Sciatic nerve (tissue), 2 donors: ENCODE data around the gene PKNOX2. TPM values are rescaled to one million over a fixed set of nuclear protein-coding genes. Genes with fewer than 3 reads are reported as not detected.

Experiments
- ATAC-seq: fragments of 200-7000 bp; cut with Tn5 transposase; one replicate; pipeline ENCODE4 v1.9.1; 2020; ENCODE audit warnings: mild to moderate bottlenecking, moderate library complexity
- DNase-seq: peaks from one replicate; pipeline ENCODE4 v3.0.0-alpha.2; 2020; ENCODE audit warnings: low spot score
- intact Hi-C: fragments of 100-400 bp; cut with DNase I; formaldehyde crosslinking; loops from one replicate; pipeline ENCODE4 v1.14.2; 2022
- total RNA-seq: library from RNA; stranded (reverse); fragmentation: NEBNext Ultra II Directional; extraction: Animal tissue kit (Norgen Biotek cat#: 25700); gene quantifications from one replicate; pipeline ENCODE4 v1.2.1, GENCODE V29; 2021
- donor health status: DM: no; HTN: no; CAD: no.
- donor health status: DM: no; HTN: no; CAD: no.

The PKNOX2 gene
- total RNA-seq, 1 donor from 2014 or later: 17.3 TPM

DNA sequence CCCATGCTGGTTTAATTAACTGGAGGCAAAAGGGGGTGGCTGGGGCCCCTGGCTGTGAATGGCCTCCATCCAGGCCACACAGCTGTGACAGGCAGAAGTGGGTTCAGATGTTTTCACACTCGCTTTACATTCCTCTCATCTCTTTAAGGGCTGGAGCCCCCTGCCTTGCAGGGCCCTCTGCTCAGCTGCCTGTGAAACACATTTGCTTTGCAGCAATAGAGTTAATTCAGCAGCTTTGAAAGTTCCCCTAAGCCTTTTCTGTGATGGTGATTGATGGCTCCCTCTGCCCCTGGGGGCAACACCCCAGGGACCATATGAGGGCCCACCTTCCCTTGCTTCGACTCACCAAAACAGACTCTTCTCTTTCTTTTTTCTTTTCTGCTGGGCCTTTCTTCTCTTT, 192.2 kb downstream of the PKNOX2 start:
- ATAC-seq (no peak), DNase-seq (no peak)
- intact Hi-C loops: no loop called here

- ATAC-seq (no peak), DNase-seq (no peak)
- intact Hi-C loops: no loop called here
Observed at GRCh38 chr11:125357551-125357950, 193.0 kb downstream of the PKNOX2 start.

- DNase-seq (no peak), ATAC-seq (no peak)
- intact Hi-C loops: no loop called here
Observed at GRCh38 chr11:125358254-125358840, 193.8 kb downstream of the PKNOX2 start.

DNA sequence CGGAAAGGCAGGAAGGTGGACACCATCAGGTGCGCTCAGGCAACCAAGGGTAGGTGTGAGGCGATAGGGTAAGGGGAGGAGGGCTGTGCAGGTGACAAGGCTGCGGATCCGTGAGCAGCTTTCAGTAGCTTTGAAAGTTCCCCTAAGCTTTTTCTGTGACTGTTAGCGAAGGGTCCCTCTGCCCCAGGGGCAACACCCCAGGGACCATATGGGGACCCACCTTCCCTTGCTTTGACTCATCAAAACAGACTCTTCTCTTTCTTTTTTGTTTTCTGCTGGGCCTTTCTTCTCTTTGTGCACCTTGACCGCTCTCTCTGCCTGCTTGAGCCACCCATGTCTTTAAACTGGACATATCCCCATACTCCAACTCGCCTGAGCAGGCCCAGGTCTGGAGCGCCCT, 194.6 kb downstream of the PKNOX2 start:
- no peak for DNase-seq
- intact Hi-C loops: no loop called here
- ATAC-seq: no peak

GRCh38 chr11:125360066-125360465, 195.5 kb downstream of the PKNOX2 start:
- ATAC-seq: no peak
- intact Hi-C loops: no loop called here
- no peak for DNase-seq

DNA sequence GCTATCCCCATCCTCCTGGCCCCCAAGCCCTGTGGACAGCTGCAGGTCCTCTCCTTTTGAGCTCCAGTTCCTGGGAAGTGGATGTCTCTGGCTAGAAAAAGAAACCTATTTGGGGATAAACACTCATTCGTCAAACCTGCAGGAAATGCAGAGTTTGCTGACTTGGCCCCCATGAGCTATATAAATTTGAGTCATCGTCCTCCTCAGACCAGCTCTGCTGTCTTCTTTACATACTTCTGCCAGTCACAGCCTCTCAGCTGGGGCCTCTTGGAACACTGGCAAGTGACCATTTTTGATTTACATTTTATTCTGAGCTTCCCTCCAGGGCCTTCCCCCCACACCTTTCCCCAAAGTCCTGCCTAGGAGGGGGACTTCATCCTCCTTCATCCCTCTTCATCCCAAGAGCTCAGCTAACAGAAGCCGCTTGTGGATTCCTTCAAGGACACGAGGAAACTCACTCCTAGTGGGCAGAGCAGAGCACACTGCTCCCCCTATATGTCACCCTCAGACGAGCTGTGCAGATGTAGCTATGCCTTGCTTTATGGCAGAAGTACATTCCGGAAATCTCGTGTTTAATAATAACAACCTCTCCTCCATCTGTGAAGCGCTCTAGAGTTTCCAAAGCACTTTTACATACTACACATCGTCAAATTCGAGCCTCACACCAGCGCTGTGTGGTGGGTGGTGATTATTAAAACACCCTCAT, 199.7 kb downstream of the PKNOX2 start:
- DNase-seq (no peak), ATAC-seq (no peak)
- intact Hi-C loops: loop anchor here (2.0 kb wide), 1 partner anchor 69 kb away; no protein-coding TSS in a partner anchor

DNA sequence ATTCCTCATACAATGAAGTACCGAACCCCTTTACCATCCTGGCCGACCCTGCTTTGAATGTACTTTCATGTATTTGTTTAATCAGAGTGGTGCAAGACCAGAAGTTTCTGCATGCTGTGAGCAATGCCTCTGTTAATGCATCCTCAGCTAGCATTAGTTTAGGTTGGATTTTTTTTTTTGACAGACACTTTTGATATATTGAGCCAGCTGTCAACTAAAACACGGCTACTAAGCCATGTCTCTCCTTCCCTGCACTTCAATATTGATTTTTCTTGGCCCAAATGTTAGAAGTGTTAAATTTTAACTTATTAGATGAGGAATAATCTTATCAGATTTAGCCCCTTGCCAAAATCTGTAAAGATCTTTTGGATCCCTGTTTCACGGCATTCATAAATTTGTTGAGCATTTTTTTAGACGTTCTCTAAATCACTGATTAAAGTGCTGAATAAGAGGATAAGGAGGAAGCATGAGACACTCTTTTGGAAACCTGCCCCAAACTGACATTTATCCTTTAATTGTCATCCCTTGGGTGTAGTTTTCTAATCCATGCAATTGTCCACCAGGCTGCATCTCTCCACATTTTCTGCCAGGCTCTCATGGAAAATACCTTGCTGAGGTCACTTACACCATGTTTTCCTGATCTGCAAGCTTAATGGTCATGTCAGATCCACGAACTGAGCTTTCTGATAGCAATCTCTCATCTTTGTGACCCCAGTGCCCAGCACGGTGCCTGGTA, 200.8 kb downstream of the PKNOX2 start:
- no peak for ATAC-seq
- no peak for DNase-seq
- intact Hi-C loops: loop anchor here (2.0 kb wide), 1 partner anchor 71 kb away; no protein-coding TSS in a partner anchor

- ATAC-seq (no peak), DNase-seq (no peak)
- intact Hi-C loops: no loop called here
Observed at GRCh38 chr11:125367710-125368109, 203.2 kb downstream of the PKNOX2 start.

- intact Hi-C loops: no loop called here
- DNase-seq: no peak
- ATAC-seq: no peak
Observed at GRCh38 chr11:125368757-125369156, 204.2 kb downstream of the PKNOX2 start.

DNA sequence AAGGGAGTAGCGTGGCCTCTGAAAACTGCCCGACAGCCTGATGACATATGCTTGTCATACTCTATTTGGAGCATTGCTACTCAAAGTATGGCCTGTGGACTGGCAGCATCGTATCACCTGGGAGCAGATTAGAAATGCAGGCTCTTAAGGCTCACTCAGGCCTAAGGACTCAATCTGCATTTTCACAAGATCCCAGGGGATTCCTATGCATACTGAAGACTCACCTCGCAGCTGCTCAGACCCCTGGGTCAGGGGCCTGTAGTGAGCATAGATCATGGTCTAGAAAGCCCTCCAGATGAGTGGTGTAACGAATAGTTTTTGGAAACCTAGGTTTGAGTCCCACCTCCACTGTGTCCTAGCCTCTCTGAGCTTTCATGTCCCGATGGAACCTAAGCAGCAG, 205.3 kb downstream of the PKNOX2 start:
- intact Hi-C loops: no loop called here
- DNase-seq (no peak), ATAC-seq (no peak)

DNA sequence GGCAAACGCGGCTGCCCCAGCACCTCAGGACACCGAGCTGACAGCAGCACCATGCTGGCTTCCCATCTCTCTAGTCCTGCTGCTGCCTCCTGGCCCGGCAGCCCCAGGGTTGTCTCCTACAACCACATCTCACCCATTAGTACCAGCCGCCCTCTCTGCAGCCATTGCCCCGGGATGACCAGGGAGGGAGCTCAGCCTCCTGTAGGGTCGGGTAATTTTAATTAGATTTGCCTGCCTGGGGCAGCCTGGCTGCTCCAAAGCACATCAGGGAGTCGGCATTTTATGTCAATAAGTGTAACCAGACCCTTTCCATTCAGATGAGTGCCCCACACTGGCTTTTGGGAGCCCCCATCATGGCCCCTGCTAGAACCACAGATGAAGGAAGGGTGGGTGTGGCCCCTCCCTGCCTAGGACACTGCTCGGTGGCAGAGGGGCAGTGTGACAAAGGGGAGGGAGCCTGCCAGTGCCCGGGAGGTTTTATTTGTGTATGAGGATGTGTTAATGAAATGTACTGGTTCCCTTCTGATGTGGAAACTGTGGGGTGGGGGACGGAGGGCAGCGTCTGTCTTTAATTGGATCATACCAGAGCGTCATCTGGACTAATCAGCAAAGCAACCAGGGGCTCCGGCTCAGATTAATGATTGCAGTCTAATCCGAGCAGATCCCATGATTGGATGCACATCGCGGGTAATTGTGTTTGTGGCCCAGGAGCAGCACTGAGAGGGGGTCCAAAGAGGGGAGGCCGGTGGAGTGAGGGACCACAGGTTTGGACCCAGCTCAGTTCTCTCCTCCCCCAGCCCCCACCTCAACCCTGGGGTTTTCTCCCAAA, 206.2 kb downstream of the PKNOX2 start:
- DNase-seq (no peak), ATAC-seq (no peak)
- intact Hi-C loops: no loop called here

DNA sequence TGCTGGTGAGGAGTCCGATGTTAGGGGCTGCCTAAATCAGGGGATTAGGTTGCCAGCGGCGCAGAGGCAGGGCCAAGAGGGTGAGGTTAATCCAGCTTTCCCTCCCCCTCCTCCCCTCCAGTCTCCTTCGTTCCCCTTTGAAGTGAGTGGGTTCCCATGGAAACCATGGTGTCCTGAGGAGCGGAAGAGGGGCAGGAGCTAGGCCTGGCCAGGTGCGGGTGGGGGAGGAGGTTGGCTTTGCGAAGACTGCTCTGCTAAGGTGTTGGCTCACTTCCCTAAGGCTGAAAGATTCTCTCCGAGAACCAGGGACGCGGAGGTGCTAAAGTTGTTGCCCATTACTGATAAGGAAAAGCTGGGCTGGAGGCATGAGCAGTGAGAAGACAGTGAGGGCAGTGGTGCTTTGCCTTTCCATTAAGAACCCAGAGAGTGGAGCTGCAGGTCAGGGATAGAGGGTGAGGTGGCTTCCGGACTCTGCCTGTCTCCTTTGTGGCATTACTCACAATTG, 206.9 kb downstream of the PKNOX2 start:
- DNase-seq (no peak), ATAC-seq (no peak)
- intact Hi-C loops: no loop called here

GRCh38 chr11:125372088-125372487, 207.5 kb downstream of the PKNOX2 start:
- DNase-seq: no peak
- ATAC-seq: no peak
- intact Hi-C loops: no loop called here

GRCh38 chr11:125372911-125373310, 208.4 kb downstream of the PKNOX2 start:
- ATAC-seq: no peak
- intact Hi-C loops: no loop called here

DNA sequence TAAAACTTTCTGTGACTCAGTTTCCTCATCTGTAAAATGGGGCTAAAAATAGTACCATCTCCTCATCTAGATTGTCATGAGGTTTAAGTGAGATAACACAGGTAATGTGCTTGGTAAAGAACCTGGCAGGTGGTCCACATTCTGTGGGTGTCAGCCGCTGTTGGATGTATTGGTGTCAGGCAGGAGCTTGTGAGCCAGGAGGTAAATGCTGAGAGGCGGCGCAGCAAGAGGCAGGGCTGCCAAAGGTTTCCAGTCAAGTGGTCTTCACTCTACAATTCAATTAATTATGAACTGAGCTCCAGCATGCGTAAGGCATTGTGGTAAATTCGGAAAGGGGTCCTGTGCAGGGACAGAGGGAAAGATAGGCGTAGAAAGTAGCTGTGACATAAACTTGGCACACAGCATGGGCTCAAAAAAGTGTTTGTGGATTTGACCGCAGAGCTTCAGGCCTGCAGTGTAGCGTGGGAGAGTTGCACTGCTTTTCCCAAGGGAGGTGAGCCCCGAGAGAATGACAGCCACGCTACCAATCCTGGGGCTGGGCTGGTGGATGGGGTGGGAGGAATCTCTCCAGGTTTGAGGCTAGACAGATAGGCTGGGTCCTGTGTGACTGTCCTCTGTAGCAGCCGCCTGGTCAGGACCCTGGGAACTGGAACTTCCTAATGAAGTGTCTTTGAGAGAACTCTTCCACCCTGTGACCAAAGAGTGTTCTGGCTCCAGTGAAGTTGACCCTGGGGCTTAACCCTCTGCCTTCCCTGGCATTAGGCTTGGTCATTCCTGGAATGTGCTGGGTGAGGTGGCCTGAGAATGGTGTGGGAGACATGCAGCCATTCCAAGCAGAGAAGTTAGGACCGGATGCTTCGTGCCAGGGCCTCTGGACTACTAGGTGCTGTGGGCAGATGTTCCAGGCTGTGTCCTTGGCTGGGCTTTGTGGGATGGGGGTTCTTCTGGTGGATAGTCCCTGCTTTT, 209.2 kb downstream of the PKNOX2 start:
- DNase-seq (no peak), ATAC-seq (peak; percentile 29)
- intact Hi-C loops: no loop called here

More at GRCh38 chr11:125372911-125373310, 208.4 kb downstream of the PKNOX2 start:
- no peak for DNase-seq

- DNase-seq (no peak), ATAC-seq (no peak)
- intact Hi-C loops: no loop called here
Observed at GRCh38 chr11:125374398-125374797, 209.8 kb downstream of the PKNOX2 start.

DNA sequence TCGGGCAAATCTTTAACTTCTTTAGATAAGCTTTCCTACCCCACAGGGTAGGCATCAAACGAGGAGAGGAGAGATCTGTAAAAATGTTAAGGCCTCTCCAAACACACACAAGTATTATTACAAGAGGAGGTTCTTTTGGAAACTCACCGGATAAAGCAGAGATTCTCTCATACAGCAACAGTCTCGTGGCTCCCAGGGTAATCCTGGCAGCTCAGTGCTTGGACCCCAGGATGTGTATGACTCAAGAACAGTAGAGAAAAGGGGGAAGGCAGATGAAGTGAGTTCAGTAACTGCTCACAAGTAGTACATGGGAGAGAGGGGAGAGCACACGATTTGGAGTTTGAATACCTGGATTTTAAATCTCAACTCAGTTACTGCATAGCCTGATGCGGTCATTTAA, 210.6 kb downstream of the PKNOX2 start:
- no peak for DNase-seq

DNA sequence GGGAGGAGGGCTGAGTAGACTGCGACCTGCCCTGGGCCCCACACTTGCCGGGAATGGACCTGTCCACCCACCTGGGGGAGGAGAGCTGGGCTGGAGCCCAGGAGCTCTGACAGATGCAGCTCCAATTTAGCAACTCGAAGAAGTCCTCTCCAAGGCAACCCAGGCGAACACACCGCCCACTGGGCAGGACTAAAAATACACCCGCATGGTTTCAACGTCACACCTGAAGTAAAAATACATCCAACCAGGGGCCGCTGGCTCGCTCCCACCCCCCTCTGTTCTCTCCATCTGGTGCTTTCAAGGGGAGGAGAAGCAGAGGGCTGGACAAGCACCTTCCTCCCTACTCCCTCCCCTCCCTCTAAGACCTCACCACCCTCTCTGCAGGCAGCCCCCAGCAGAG, 211.6 kb downstream of the PKNOX2 start:
- no peak for DNase-seq
- peak; percentile 57 for ATAC-seq
- intact Hi-C loops: no loop called here

More for the DNA sequence above, 210.6 kb downstream of the PKNOX2 start:
- ATAC-seq: no peak
- intact Hi-C loops: no loop called here
